H1 (cell line): ENCODE results near the gene CYSRT1.

Experiments
- CBX5 ChIP-seq: fragments of 300-800, 300-1000 bp; sonication (generic); IDR thresholded peaks from 2 replicates; pipeline ENCODE4 v1.7.1; 2016; ENCODE audit warnings: antibody characterized with exemption, low read length, low read depth
- CTCF ChIP-seq, 3 experiments: IDR thresholded peaks; 1 replicate in 2 of 3; 2 replicates in 1 of 3; pipeline versions ENCODE4 v1.5.1 to v1.6.1; 2011; ENCODE audit warnings: low read length in 3 of 3, mild to moderate bottlenecking in 3 of 3, inconsistent platforms in 2 of 3, low read depth in 1 of 3, moderate library complexity in 1 of 3; ENCODE audit not compliant: insufficient read depth in 1 of 3; ENCODE audit errors: control extremely low read depth in 1 of 3
- EP300 ChIP-seq, 2 experiments: IDR thresholded peaks; 1 replicate in 1 of 2; 2 replicates in 1 of 2; pipeline ENCODE4 v1.6.1; 2011 to 2012; ENCODE audit warnings: low read depth in 2 of 2, low read length in 2 of 2, mild to moderate bottlenecking in 2 of 2, borderline replicate concordance in 1 of 2, inconsistent platforms in 1 of 2, moderate library complexity in 1 of 2
- HDAC6 ChIP-seq: IDR thresholded peaks from one replicate; pipeline ENCODE4 v1.7.1; 2012; ENCODE audit warnings: low read depth, mild to moderate bottlenecking, inconsistent platforms, low read length, moderate library complexity
- POLR2A ChIP-seq, 2 experiments: IDR thresholded peaks; 1 replicate in 1 of 2; 2 replicates in 1 of 2; pipeline ENCODE4 v1.6.1; 2011; ENCODE audit warnings: low read depth in 2 of 2, low read length in 2 of 2, mild to moderate bottlenecking in 2 of 2; ENCODE audit errors: control extremely low read depth in 1 of 2
- RNF2 ChIP-seq: fragments of 200-900, 300-1000 bp; sonication (generic); IDR thresholded peaks from 2 replicates; pipeline ENCODE4 v1.7.1; 2016; ENCODE audit warnings: borderline replicate concordance, low read depth, mild to moderate bottlenecking, antibody characterized with exemption, low read length; ENCODE audit not compliant: poor library complexity, severe bottlenecking; ENCODE audit errors: missing control alignments

- no peak for TF ChIP-seq POLR2A (IDR thresholded peaks at IDR 0.05; ENCODE audit: control extremely low read depth in 1 of 2, low read depth in 2 of 2, low read length in 2 of 2)
- TF ChIP-seq EP300 (IDR thresholded peaks at IDR 0.05; ENCODE audit: borderline replicate concordance in 1 of 2, low read depth in 2 of 2, low read length in 2 of 2): no peak
- no peak for TF ChIP-seq CTCF (IDR thresholded peaks at IDR 0.05; ENCODE audit: control extremely low read depth in 1 of 3, insufficient read depth in 1 of 3, low read depth in 1 of 3, low read length in 3 of 3)
- TF ChIP-seq HDAC6: no peak
- no peak for TF ChIP-seq CBX5
- no peak for TF ChIP-seq RNF2
These were observed 37.6 kb upstream of the CYSRT1 start for GRCh38 chr9:137187386-137187785.
